HG03139 (cell line): ENCODE measurements around the gene STAT3.
"Not testable (repeated sequence)": the region's sequence is repeated elsewhere in the genome, so short reads cannot be mapped to it uniquely, and the experiment has no call there.

Experiments used
- ATAC-seq: cut with Tn5 transposase; IDR thresholded peaks from one replicate; pipeline ENCODE4 v1.9.1; 2021; ENCODE audit not compliant: unreplicated experiment

Gene STAT3

GRCh38 chr17:42317967-42318366 lies 70.3 kb downstream of the STAT3 start:
- not testable (repeated sequence) for ATAC-seq

- ATAC-seq = no peak
Observed at GRCh38 chr17:42317266-42317845, 70.9 kb downstream of the STAT3 start.

DNA sequence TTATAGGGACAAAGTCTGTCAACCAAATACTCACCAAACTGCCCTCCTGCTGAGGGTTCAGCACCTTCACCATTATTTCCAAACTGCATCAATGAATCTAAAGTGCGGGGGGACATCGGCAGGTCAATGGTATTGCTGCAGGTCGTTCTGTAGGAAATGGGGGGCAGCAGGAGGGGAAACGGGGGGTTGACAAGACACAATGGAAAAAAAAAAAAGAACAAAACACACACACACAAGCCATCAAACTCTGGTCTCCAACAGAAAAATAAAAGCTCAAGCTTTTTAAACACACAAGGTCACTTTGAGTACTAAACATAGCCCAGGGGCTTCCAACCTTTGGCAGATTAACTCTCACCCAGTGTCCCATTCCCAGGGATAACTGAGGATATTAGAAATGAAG lies 71.5 kb downstream of the STAT3 start:
- no peak for ATAC-seq

DNA sequence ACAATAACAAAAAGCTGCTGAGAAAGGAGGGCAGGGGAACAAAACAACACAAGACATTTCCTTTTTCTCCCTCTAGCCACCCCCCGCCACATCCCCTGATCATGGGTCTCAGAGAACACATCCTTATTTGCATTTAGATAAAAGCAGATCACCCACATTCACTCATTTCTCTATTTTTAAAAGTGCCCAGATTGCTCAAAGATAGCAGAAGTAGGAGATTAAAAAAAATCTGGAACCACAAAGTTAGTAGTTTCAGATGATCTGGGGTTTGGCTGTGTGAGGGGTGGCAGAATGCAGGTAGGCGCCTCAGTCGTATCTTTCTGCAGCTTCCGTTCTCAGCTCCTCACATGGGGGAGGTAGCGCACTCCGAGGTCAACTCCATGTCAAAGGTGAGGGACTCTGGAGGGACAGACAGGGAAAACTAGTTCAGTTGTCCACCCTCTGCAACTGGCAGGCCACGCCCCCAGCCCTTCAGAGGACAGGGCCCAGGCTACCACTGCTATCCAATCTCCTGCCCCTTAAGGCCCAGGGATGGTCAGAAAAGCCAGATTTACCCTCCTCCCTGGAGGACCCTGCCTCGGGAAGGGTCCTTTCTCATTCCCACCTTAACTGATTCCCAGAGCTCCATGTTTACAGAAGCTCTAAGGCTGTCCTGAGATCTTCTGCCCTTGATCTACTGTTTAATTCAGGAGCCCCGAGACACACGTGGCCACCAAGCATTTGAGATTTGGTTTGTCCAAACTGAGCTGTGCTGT lies 72.7 kb downstream of the STAT3 start:
- no peak for ATAC-seq

- no peak for ATAC-seq
Observed at GRCh38 chr17:42313773-42314566, 74.3 kb downstream of the STAT3 start.

- no peak for ATAC-seq
Observed at GRCh38 chr17:42313389-42313772, 74.9 kb downstream of the STAT3 start.

GRCh38 chr17:42312285-42313130 lies 75.7 kb downstream of the STAT3 start:
- ATAC-seq = no peak

DNA sequence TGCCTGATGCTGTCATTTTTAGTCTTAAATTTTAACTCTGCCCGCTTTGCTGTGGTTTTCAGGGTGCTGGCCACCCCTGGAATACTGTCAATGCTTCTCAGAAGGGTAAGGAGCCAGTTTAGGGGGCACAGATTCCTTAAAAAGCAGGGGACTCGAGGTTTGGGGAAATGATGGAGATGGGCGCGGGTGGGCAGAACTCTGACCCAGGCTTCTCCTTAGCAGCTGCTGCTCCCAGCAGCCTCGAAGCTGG lies 76.3 kb downstream of the STAT3 start:
- ATAC-seq = no peak

- no peak for ATAC-seq
Observed at GRCh38 chr17:42311240-42312034, 76.8 kb downstream of the STAT3 start.

GRCh38 chr17:42310787-42311215 lies 77.4 kb downstream of the STAT3 start:
- no peak for ATAC-seq

GRCh38 chr17:42309986-42310786 lies 78.1 kb downstream of the STAT3 start:
- ATAC-seq = no peak

GRCh38 chr17:42309142-42309541 lies 79.1 kb downstream of the STAT3 start:
- ATAC-seq = no peak

GRCh38 chr17:42308446-42308845 lies 79.8 kb downstream of the STAT3 start:
- ATAC-seq = no peak

DNA sequence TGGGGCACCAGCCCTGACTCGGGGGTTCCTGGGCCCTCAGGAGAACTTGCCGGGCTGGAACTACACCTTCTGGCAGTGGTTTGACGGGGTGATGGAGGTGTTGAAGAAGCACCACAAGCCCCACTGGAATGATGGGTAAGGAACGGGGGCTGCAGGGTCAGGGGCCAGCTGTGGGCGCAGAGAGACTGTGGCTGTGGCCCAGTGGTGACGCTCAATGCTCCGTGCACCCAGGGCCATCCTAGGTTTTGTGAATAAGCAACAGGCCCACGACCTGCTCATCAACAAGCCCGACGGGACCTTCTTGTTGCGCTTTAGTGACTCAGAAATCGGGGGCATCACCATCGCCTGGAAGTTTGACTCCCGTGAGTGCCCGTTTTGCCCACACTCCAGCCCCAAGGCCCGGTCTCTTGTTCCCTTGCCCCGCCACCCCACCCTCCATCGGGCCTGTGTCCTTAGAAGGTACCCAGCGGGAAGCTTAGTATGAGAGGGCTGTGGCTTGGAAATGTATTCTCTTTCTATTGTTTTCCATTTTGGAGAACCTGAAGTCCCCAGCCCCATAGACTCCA lies 80.8 kb downstream of the STAT3 start:
- ATAC-seq = no peak

- ATAC-seq = no peak
Observed at GRCh38 chr17:42306385-42306667, 81.9 kb downstream of the STAT3 start.

GRCh38 chr17:42305543-42306384 lies 82.5 kb downstream of the STAT3 start:
- no peak for ATAC-seq

DNA sequence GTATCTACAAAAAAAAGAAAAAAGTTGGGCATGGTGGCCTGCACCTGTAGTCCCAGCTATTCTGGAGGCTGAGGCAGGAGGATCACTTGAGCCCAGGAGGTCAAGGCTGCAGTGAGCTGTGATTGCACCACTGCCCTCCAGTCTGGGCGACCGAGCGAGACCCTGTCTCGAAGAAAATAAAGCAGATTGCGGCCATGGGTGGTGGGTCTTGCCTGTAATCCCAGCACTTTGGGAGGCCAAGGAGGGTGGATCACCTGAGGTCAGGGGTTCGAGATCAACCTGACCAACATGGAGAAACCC lies 83.3 kb downstream of the STAT3 start:
- not testable (repeated sequence) for ATAC-seq

GRCh38 chr17:42304187-42305030 lies 83.8 kb downstream of the STAT3 start:
- no peak for ATAC-seq
